AG04450 (cell line): ENCODE results near the gene FARP1. TPM values are rescaled to one million over a fixed set of nuclear protein-coding genes. Genes with fewer than 3 reads are reported as not detected.

Source experiments
- CTCF ChIA-PET: fragments of 300-600, 350-600 bp; formaldehyde crosslinking; extraction: SDS; loops from one replicate; lab custom pipeline; 2022; ENCODE audit warnings: antibody characterized with exemption, inconsistent platforms; lab: Charles Lee
- POLR2A ChIA-PET: fragments of 350-600 bp; formaldehyde crosslinking; extraction: SDS; loops from one replicate; lab custom pipeline; 2021; ENCODE audit warnings: antibody characterized with exemption, inconsistent platforms; lab: Yijun Ruan, JAX
- DNase-seq: peaks from one replicate; pipeline ENCODE4 v3.0.0-alpha.2; 2011; ENCODE audit warnings: low read depth, low spot score
- H3K27ac ChIP-seq: one replicate; pipeline ENCODE4 v1.5.1; 2012; ENCODE audit warnings: low read depth, low read length, control low read depth
- H3K27me3 ChIP-seq: one replicate; pipeline ENCODE4 v1.6.0; 2012; ENCODE audit warnings: low read length; ENCODE audit not compliant: control insufficient read depth, insufficient read depth
- H3K4me3 ChIP-seq: 2 replicates; pipeline ENCODE4 v1.5.1; 2011; ENCODE audit warnings: mild to moderate bottlenecking, low read depth, low read length, control low read depth
- H3K9me3 ChIP-seq: 2 replicates; pipeline ENCODE4 v1.5.1; 2012; ENCODE audit warnings: low read length; ENCODE audit not compliant: control insufficient read depth, insufficient read depth
- CTCF ChIP-seq: IDR thresholded peaks from 2 replicates; pipeline ENCODE4 v1.5.1; 2011; ENCODE audit warnings: low read depth, low read length, control low read depth, inconsistent platforms
- polyA plus RNA-seq: library from polyadenylated mRNA; depleted of rRNA; stranded (reverse); fragments of >200 nt; gene quantifications from 2 replicates; pipeline ENCODE4 v1.2.3, GENCODE V29; 2011

FARP1 gene
- polyA plus RNA-seq, 1 experiment, result 76.4 TPM

- no peaks in the 10 kb centered on the region for H3K27me3 ChIP-seq
- H3K4me3 ChIP-seq, result 0 out of 2 replicates have a peak overlapping the region, but pooled peaks have one; percentile 32
- peaks cover 6% of the 10 kb centered on the region for H3K9me3 ChIP-seq
- TF ChIP-seq CTCF, result no peak
- DNase-seq, result no peak
- H3K27ac ChIP-seq, result peak overlapping the region; percentile 97
- CTCF ChIA-PET, result no interaction called here
- POLR2A ChIA-PET, result interaction anchor here (1.0 to 1.5 kb wide), 2 partner anchors 40 to 88 kb away, joined by 5 to 6 read pairs; no protein-coding TSS in a partner anchor
Observed at GRCh38 chr13:98213354-98213753, 70.5 kb downstream of the FARP1 start.

GRCh38 chr13:98214008-98214643 lies 71.2 kb downstream of the FARP1 start:
- POLR2A ChIA-PET, result interaction anchor here (1.0 to 1.5 kb wide), 2 partner anchors 41 to 87 kb away, joined by 5 to 6 read pairs; no protein-coding TSS in a partner anchor
- peak overlapping the region; percentile 32 for H3K4me3 ChIP-seq
- peaks cover 6% of the 10 kb centered on the region for H3K9me3 ChIP-seq
- DNase-seq, result peak; percentile 85
- CTCF ChIA-PET, result no interaction called here
- peak overlapping the region; percentile 97 for H3K27ac ChIP-seq
- no peak for TF ChIP-seq CTCF
- H3K27me3 ChIP-seq, result no peaks in the 10 kb centered on the region

GRCh38 chr13:98214707-98215106 lies 71.8 kb downstream of the FARP1 start:
- H3K27me3 ChIP-seq, result no peaks in the 10 kb centered on the region
- POLR2A ChIA-PET, result interaction anchor here (1.0 to 1.5 kb wide), 2 partner anchors 42 to 87 kb away, joined by 5 to 6 read pairs; no protein-coding TSS in a partner anchor
- no peak for TF ChIP-seq CTCF
- peaks cover 6% of the 10 kb centered on the region for H3K9me3 ChIP-seq
- DNase-seq, result no peak
- peak overlapping the region; percentile 82 for H3K27ac ChIP-seq
- no peak overlapping the region for H3K4me3 ChIP-seq
- CTCF ChIA-PET, result no interaction called here

GRCh38 chr13:98215508-98215907 lies 72.6 kb downstream of the FARP1 start:
- no peak for TF ChIP-seq CTCF
- CTCF ChIA-PET, result no interaction called here
- H3K27me3 ChIP-seq, result no peaks in the 10 kb centered on the region
- POLR2A ChIA-PET, result no interaction called here
- H3K27ac ChIP-seq, result peak overlapping the region; percentile 77
- no peak for DNase-seq
- H3K4me3 ChIP-seq, result no peak overlapping the region
- H3K9me3 ChIP-seq, result peaks cover 6% of the 10 kb centered on the region

GRCh38 chr13:98216135-98216565 lies 73.3 kb downstream of the FARP1 start:
- POLR2A ChIA-PET, result interaction anchor here (1.3 kb wide), 1 partner anchor 85 kb away, joined by 3 read pairs; no protein-coding TSS in a partner anchor
- no peak for TF ChIP-seq CTCF
- peak overlapping the region; percentile 77 for H3K27ac ChIP-seq
- no peak overlapping the region for H3K4me3 ChIP-seq
- H3K9me3 ChIP-seq, result peaks cover 3% of the 10 kb centered on the region
- DNase-seq, result peak; percentile 68
- H3K27me3 ChIP-seq, result no peaks in the 10 kb centered on the region
- CTCF ChIA-PET, result no interaction called here
